ENCODE measurements around the gene PSMD1. TPM values are rescaled to one million over a fixed set of nuclear protein-coding genes. Genes with fewer than 3 reads are reported as not detected.
"Not testable (repeated sequence)": the region's sequence is repeated elsewhere in the genome, so short reads cannot be mapped to it uniquely, and the experiment has no call there.

The PSMD1 gene
- total and polyA plus RNA-seq, 2 of the 8 experiments (the other 6 are each of a cell fraction or from before 2014, with no cell fraction given): 179 to 272 TPM

DNA sequence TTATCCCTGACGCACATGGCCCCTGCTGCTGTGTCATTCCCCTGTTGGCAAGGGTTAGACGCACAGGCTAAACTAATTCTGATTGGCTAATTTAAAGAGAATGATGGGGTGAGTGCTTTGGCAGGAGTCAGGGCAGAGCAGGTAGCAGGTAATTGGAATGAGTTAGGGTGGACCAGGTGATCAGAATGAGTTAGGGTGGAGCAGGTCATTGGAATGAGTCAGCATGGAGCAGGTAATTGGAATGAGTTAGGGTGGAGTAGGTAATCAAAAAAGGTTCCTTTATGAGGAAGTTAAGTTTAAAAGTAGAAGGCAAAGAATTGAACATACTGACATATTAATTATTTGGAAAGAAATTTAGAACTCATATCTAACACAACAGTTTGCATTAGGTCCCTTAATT lies 43.7 kb downstream of the PSMD1 start:
- H2AFZ ChIP-seq (ENCODE audit: low read length); H2BK20ac ChIP-seq (ENCODE audit: low read length); H3K79me1 ChIP-seq (ENCODE audit: low read depth, low read length); H4K5ac ChIP-seq (ENCODE audit: insufficient read length, low read depth, low read length); FAIRE-seq; H2BK120ac ChIP-seq (replicated peaks; ENCODE audit: low read depth, low read length); H3K23me2 ChIP-seq (ENCODE audit: low read depth, low read length); H3K9ac ChIP-seq (replicated peaks in 1 of 4; ENCODE audit: extremely low read depth in 1 of 4, low read depth in 3 of 4, low read length in 3 of 4); H2BK12ac ChIP-seq (ENCODE audit: low read depth, low read length); H3K14ac ChIP-seq (ENCODE audit: insufficient read length); H3K56ac ChIP-seq (replicated peaks; ENCODE audit: insufficient read length, low read depth, low read length); H3K4me3 ChIP-seq (ENCODE audit: extremely low read depth in 1 of 4, insufficient read depth in 2 of 4, low read depth in 3 of 4, low read length in 4 of 4); H3K18ac ChIP-seq (ENCODE audit: extremely low read depth, low read length); H4K8ac ChIP-seq (ENCODE audit: extremely low read depth, insufficient read depth, low read length); H3K4me1 ChIP-seq (replicated peaks in 1 of 4; ENCODE audit: control insufficient read depth in 3 of 4, insufficient read depth in 4 of 4, low read length in 3 of 4); H2BK15ac ChIP-seq (ENCODE audit: low read length); H4K91ac ChIP-seq (replicated peaks; ENCODE audit: insufficient read length, low read length); H3K27ac ChIP-seq (ENCODE audit: low read depth, low read length); H3K79me2 ChIP-seq (ENCODE audit: control insufficient read depth in 1 of 2, insufficient read depth in 2 of 2, low read length in 2 of 2); H3K23ac ChIP-seq (ENCODE audit: insufficient read length); H2BK5ac ChIP-seq (ENCODE audit: low read depth, low read length); H3K4ac ChIP-seq (replicated peaks; ENCODE audit: insufficient read length, low read depth, low read length); H2AK5ac ChIP-seq (ENCODE audit: low read depth, low read length); DNase-seq (ENCODE audit: low read depth in 1 of 2, low spot score in 2 of 2); H3K4me2 ChIP-seq (ENCODE audit: insufficient read depth in 1 of 2, low read depth in 2 of 2, low read length in 2 of 2); H3K27me3 ChIP-seq (replicated peaks in 1 of 4; ENCODE audit: control insufficient read depth in 3 of 4, extremely low read depth in 1 of 4, insufficient read depth in 3 of 4, low read length in 3 of 4); H4K20me1 ChIP-seq (replicated peaks in 1 of 2; ENCODE audit: control insufficient read depth in 1 of 2, insufficient read depth in 2 of 2, low read length in 2 of 2): not testable (repeated sequence)
- peaks cover 24 to 29% of the 10 kb centered on the region in 2 experiments for H3K9me3 ChIP-seq (ENCODE audit: insufficient read depth in 2 of 2, low read depth in 1 of 2, low read length in 1 of 2)
- WGBS, 2 experiments (ENCODE audit: extremely low coverage in 1 of 2, insufficient coverage in 1 of 2, insufficient read length in 1 of 2, insufficient replicate concordance in 2 of 2, low coverage in 1 of 2, low lambda C conversion rate in 2 of 2, missing lambda C conversion rate in 1 of 2): 69% methylated on average over 2 of the region's 2 CpGs; no CpG with 5 or more reads in 1 of the 2 experiments
- peaks cover 0 to 41% (median 13%) of the 10 kb centered on the region in 4 experiments; a peak in 6 of 8 replicates for H3K36me3 ChIP-seq (ENCODE audit: control insufficient read depth in 2 of 4, insufficient read depth in 4 of 4, low read length in 3 of 4)
- POLR2A ChIA-PET (ENCODE audit: partially characterized antibody): interaction anchor here (0.7 kb wide), 1 partner anchor 31 kb away, joined by 3 read pairs; no protein-coding TSS in a partner anchor
- CTCF ChIA-PET (ENCODE audit: partially characterized antibody): interaction anchor here (1.2 to 1.7 kb wide), 2 partner anchors 26 to 88 kb away, joined by 3 to 6 read pairs; no protein-coding TSS in a partner anchor
